GM23338 (cell line): ENCODE measurements around the gene COX6B2. TPM values are rescaled to one million over a fixed set of nuclear protein-coding genes. Genes with fewer than 3 reads are reported as not detected.

Source experiments
- ATAC-seq: fragments of 200-7000 bp; cut with Tn5 transposase; 3 replicates; pipeline ENCODE4 v1.9.1; 2020
- DNase-seq: peaks from one replicate; pipeline ENCODE4 v3.0.0-alpha.2; 2015; ENCODE audit warnings: low spot score
- H2AFZ ChIP-seq: fragments of 200-600 bp; sonication (generic); 2 replicates; pipeline ENCODE4 v1.8.0; 2016; ENCODE audit warnings: antibody characterized with exemption, mild to moderate bottlenecking, moderate library complexity
- H3F3A ChIP-seq: fragments of 200-600 bp; sonication (generic); replicated peaks from 2 replicates; pipeline ENCODE4 v1.8.0; 2017; ENCODE audit warnings: antibody characterized with exemption, mixed run types, low read depth
- H3K27ac ChIP-seq: fragments of 200-600 bp; sonication (generic); 2 replicates; pipeline ENCODE4 v1.6.1; 2016; ENCODE audit warnings: low read depth
- H3K27me3 ChIP-seq: fragments of 200-600 bp; sonication (generic); 2 replicates; pipeline ENCODE4 v1.8.0; 2016; ENCODE audit warnings: mild to moderate bottlenecking, mixed run types, moderate library complexity; ENCODE audit not compliant: insufficient read depth
- H3K36me3 ChIP-seq: fragments of 200-600 bp; sonication (generic); 2 replicates; pipeline ENCODE4 v1.8.0; 2016; ENCODE audit warnings: mild to moderate bottlenecking; ENCODE audit not compliant: insufficient read depth
- H3K4me1 ChIP-seq: fragments of 200-600 bp; sonication (generic); 2 replicates; pipeline ENCODE4 v1.8.0; 2016; ENCODE audit warnings: mild to moderate bottlenecking, moderate library complexity; ENCODE audit not compliant: insufficient read depth
- H3K4me2 ChIP-seq: fragments of 200-600 bp; sonication (generic); 2 replicates; pipeline ENCODE4 v1.7.1; 2017; ENCODE audit warnings: mixed run types
- H3K4me3 ChIP-seq: fragments of 200-600 bp; sonication (generic); 2 replicates; pipeline ENCODE4 v1.6.1; 2016; ENCODE audit warnings: mixed run types
- H3K79me2 ChIP-seq: fragments of 200-600 bp; sonication (generic); replicated peaks from 2 replicates; pipeline ENCODE4 v1.8.0; 2017; ENCODE audit warnings: mild to moderate bottlenecking; ENCODE audit not compliant: insufficient read depth
- H3K9me2 ChIP-seq: fragments of 200-600 bp; sonication (generic); 2 replicates; pipeline ENCODE4 v1.8.0; 2017; ENCODE audit not compliant: insufficient read depth
- H4K20me1 ChIP-seq: fragments of 200-600 bp; sonication (generic); replicated peaks from 2 replicates; pipeline ENCODE4 v1.8.0; 2017; ENCODE audit warnings: mild to moderate bottlenecking; ENCODE audit not compliant: insufficient read depth
- H3K27ac Mint-ChIP-seq: 2 replicates; pipeline ENCODE4 v1.8.0; 2020; ENCODE audit warnings: inconsistent platforms, mild to moderate bottlenecking, moderate library complexity, mixed read lengths
- H3K27me3 Mint-ChIP-seq: 3 replicates; pipeline ENCODE4 v1.8.0; 2022; ENCODE audit warnings: low read depth, mild to moderate bottlenecking, moderate library complexity, mixed read lengths, inconsistent platforms; ENCODE audit not compliant: insufficient read depth, poor library complexity
- H3K36me3 Mint-ChIP-seq: 3 replicates; pipeline ENCODE4 v1.8.0; 2021; ENCODE audit warnings: low read depth, mild to moderate bottlenecking, inconsistent platforms, moderate library complexity, mixed read lengths
- H3K4me1 Mint-ChIP-seq: 3 replicates; pipeline ENCODE4 v1.8.0; 2020; ENCODE audit warnings: mild to moderate bottlenecking, inconsistent platforms, mixed read lengths
- H3K4me3 Mint-ChIP-seq: 3 replicates; pipeline ENCODE4 v1.8.0; 2021; ENCODE audit warnings: moderate library complexity, mild to moderate bottlenecking, inconsistent platforms, mixed read lengths
- H3K9me3 Mint-ChIP-seq: 3 replicates; pipeline ENCODE4 v1.8.0; 2020; ENCODE audit warnings: moderate library complexity, mild to moderate bottlenecking, inconsistent platforms, mixed read lengths
- CREB1 ChIP-seq: fragments of 250-450 bp; sonication (Bioruptor Pico); IDR thresholded peaks from 2 replicates; pipeline ENCODE4 v1.5.0; 2020; ENCODE audit warnings: low read depth, mild to moderate bottlenecking, moderate library complexity
- EZH2phosphoT487 ChIP-seq: fragments of 200-600 bp; sonication (generic); IDR thresholded peaks from one replicate; pipeline ENCODE4 v1.8.1; 2018; ENCODE audit warnings: antibody characterized with exemption; ENCODE audit not compliant: unreplicated experiment
- JUNB ChIP-seq: IDR thresholded peaks from one replicate; pipeline ENCODE4 v1.6.1; 2016; ENCODE audit warnings: antibody characterized with exemption; ENCODE audit not compliant: unreplicated experiment
- NANOG ChIP-seq: IDR thresholded peaks from 2 replicates; pipeline ENCODE4 v1.6.1; 2016; ENCODE audit warnings: antibody characterized with exemption, borderline replicate concordance
- POLR2AphosphoS5 ChIP-seq: IDR thresholded peaks from 2 replicates; pipeline ENCODE4 v1.6.1; 2016; ENCODE audit warnings: antibody characterized with exemption, low read depth
- STAT1 ChIP-seq: IDR thresholded peaks from one replicate; pipeline ENCODE4 v1.6.1; 2016; ENCODE audit warnings: antibody characterized with exemption; ENCODE audit not compliant: unreplicated experiment
- ZNF114 ChIP-seq: fragments of 250-450 bp; sonication (Bioruptor Pico); IDR thresholded peaks from 2 replicates; pipeline ENCODE4 v1.5.0; 2020; ENCODE audit warnings: mild to moderate bottlenecking, moderate library complexity
- polyA plus RNA-seq: library from polyadenylated mRNA; unstranded; fragments of >200 nt; fragmentation: Nextera tagmentation; extraction: Ambion mirVana; gene quantifications from 2 replicates; pipeline ENCODE4 v1.2.1, GENCODE V29; 2016
- total RNA-seq: library from RNA; depleted of rRNA; stranded (reverse); fragments of >200 nt; shearing (Covaris generic); gene quantifications from 2 replicates; pipeline ENCODE4 v1.2.3, GENCODE V29; 2014
- TF ChIP-seq, protein P1 (sequence below): IDR thresholded peaks from one replicate; pipeline ENCODE4 v1.6.1; 2018; ENCODE audit warnings: antibody characterized with exemption; ENCODE audit not compliant: unreplicated experiment
- TF ChIP-seq, protein P2 (sequence below): IDR thresholded peaks from 2 replicates; pipeline ENCODE4 v1.6.1; 2016; ENCODE audit warnings: antibody characterized with exemption
- TF ChIP-seq, protein P3 (sequence below): fragments of 250-450 bp; sonication (Bioruptor Pico); IDR thresholded peaks from 2 replicates; pipeline ENCODE4 v1.5.0; 2020; ENCODE audit warnings: mild to moderate bottlenecking, moderate library complexity

COX6B2 gene
- total and polyA plus RNA-seq, 2 experiments from 2014 or later = 2.7 to 5.3 TPM

DNA sequence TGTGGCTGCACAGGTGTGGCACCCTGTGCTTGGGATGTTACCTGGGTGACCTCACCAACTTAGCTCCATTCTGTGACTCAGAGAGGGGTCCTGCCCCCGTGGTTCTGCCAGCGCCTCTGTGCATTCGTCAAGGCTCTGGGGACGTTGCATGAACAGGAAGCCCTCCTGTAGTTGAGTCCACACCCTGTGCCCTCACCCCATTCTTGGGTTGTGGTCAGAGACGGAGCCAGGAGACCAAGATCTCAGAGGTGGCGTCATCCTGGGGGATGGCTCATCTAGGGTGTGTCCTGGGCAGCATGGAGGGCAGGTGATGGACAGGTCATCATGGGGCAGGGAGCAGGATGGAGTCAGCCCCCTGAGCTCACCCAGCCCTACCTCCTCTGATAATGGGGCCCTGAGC, 2.5 kb downstream of the COX6B2 start:
- Mint-ChIP-seq H3K4me1 (peaks cover 52% of the 10 kb centered on the region), H3K36me3 (0 out of 3 replicates have a peak, but pooled peaks cover 4% of the 10 kb centered on the region), H3K27ac (no peak overlapping the region), H3K4me3 (no peak overlapping the region), H3K9me3 (no peaks in the 10 kb centered on the region), H3K27me3 (peaks cover 64% of the 10 kb centered on the region)
- no peaks in the 10 kb centered on the region for H4K20me1 ChIP-seq
- H3K27ac ChIP-seq = no peak overlapping the region
- H3K36me3 ChIP-seq = no peaks in the 10 kb centered on the region
- TF ChIP-seq POLR2AphosphoS5 = no peak
- TF ChIP-seq STAT1 = no peak
- no peak for TF ChIP-seq ZNF114
- TF ChIP-seq CREB1 (CRISPR knock-in tag) = no peak
- TF ChIP-seq, protein P1, sequence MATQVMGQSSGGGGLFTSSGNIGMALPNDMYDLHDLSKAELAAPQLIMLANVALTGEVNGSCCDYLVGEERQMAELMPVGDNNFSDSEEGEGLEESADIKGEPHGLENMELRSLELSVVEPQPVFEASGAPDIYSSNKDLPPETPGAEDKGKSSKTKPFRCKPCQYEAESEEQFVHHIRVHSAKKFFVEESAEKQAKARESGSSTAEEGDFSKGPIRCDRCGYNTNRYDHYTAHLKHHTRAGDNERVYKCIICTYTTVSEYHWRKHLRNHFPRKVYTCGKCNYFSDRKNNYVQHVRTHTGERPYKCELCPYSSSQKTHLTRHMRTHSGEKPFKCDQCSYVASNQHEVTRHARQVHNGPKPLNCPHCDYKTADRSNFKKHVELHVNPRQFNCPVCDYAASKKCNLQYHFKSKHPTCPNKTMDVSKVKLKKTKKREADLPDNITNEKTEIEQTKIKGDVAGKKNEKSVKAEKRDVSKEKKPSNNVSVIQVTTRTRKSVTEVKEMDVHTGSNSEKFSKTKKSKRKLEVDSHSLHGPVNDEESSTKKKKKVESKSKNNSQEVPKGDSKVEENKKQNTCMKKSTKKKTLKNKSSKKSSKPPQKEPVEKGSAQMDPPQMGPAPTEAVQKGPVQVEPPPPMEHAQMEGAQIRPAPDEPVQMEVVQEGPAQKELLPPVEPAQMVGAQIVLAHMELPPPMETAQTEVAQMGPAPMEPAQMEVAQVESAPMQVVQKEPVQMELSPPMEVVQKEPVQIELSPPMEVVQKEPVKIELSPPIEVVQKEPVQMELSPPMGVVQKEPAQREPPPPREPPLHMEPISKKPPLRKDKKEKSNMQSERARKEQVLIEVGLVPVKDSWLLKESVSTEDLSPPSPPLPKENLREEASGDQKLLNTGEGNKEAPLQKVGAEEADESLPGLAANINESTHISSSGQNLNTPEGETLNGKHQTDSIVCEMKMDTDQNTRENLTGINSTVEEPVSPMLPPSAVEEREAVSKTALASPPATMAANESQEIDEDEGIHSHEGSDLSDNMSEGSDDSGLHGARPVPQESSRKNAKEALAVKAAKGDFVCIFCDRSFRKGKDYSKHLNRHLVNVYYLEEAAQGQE = no peak
- TF ChIP-seq, protein P2, sequence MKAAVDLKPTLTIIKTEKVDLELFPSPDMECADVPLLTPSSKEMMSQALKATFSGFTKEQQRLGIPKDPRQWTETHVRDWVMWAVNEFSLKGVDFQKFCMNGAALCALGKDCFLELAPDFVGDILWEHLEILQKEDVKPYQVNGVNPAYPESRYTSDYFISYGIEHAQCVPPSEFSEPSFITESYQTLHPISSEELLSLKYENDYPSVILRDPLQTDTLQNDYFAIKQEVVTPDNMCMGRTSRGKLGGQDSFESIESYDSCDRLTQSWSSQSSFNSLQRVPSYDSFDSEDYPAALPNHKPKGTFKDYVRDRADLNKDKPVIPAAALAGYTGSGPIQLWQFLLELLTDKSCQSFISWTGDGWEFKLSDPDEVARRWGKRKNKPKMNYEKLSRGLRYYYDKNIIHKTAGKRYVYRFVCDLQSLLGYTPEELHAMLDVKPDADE = no peak
- TF ChIP-seq, protein P3, sequence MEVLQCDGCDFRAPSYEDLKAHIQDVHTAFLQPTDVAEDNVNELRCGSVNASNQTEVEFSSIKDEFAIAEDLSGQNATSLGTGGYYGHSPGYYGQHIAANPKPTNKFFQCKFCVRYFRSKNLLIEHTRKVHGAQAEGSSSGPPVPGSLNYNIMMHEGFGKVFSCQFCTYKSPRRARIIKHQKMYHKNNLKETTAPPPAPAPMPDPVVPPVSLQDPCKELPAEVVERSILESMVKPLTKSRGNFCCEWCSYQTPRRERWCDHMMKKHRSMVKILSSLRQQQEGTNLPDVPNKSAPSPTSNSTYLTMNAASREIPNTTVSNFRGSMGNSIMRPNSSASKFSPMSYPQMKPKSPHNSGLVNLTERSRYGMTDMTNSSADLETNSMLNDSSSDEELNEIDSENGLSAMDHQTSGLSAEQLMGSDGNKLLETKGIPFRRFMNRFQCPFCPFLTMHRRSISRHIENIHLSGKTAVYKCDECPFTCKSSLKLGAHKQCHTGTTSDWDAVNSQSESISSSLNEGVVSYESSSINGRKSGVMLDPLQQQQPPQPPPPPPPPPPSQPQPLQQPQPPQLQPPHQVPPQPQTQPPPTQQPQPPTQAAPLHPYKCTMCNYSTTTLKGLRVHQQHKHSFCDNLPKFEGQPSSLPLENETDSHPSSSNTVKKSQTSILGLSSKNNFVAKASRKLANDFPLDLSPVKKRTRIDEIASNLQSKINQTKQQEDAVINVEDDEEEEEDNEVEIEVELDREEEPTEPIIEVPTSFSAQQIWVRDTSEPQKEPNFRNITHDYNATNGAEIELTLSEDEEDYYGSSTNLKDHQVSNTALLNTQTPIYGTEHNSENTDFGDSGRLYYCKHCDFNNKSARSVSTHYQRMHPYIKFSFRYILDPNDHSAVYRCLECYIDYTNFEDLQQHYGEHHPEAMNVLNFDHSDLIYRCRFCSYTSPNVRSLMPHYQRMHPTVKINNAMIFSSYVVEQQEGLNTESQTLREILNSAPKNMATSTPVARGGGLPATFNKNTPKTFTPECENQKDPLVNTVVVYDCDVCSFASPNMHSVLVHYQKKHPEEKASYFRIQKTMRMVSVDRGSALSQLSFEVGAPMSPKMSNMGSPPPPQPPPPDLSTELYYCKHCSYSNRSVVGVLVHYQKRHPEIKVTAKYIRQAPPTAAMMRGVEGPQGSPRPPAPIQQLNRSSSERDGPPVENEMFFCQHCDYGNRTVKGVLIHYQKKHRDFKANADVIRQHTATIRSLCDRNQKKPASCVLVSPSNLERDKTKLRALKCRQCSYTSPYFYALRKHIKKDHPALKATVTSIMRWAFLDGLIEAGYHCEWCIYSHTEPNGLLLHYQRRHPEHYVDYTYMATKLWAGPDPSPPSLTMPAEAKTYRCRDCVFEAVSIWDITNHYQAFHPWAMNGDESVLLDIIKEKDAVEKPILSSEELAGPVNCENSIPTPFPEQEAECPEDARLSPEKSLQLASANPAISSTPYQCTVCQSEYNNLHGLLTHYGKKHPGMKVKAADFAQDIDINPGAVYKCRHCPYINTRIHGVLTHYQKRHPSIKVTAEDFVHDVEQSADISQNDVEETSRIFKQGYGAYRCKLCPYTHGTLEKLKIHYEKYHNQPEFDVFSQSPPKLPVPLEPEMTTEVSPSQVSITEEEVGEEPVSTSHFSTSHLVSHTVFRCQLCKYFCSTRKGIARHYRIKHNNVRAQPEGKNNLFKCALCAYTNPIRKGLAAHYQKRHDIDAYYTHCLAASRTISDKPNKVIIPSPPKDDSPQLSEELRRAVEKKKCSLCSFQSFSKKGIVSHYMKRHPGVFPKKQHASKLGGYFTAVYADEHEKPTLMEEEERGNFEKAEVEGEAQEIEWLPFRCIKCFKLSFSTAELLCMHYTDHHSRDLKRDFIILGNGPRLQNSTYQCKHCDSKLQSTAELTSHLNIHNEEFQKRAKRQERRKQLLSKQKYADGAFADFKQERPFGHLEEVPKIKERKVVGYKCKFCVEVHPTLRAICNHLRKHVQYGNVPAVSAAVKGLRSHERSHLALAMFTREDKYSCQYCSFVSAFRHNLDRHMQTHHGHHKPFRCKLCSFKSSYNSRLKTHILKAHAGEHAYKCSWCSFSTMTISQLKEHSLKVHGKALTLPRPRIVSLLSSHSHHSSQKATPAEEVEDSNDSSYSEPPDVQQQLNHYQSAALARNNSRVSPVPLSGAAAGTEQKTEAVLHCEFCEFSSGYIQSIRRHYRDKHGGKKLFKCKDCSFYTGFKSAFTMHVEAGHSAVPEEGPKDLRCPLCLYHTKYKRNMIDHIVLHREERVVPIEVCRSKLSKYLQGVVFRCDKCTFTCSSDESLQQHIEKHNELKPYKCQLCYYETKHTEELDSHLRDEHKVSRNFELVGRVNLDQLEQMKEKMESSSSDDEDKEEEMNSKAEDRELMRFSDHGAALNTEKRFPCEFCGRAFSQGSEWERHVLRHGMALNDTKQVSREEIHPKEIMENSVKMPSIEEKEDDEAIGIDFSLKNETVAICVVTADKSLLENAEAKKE (CRISPR knock-in tag) = no peak
- TF ChIP-seq NANOG = no peak
- no peak for TF ChIP-seq JUNB
- no peak for TF ChIP-seq EZH2phosphoT487
- peaks cover 30% of the 10 kb centered on the region for H3F3A ChIP-seq
- H3K4me3 ChIP-seq = no peak overlapping the region
- peaks cover 40% of the 10 kb centered on the region for H3K4me1 ChIP-seq
- DNase-seq (no peak), ATAC-seq (no peak)
- peaks cover 58% of the 10 kb centered on the region for H3K27me3 ChIP-seq
- no peaks in the 10 kb centered on the region for H3K9me2 ChIP-seq
- H3K4me2 ChIP-seq = no peak overlapping the region
- no peaks in the 10 kb centered on the region for H3K79me2 ChIP-seq
- H2AFZ ChIP-seq = no peak overlapping the region
